Left ventricle myocardium inferior (tissue), 1 donor: ENCODE data around the gene TAOK1. TPM values are rescaled to one million over a fixed set of nuclear protein-coding genes. Genes with fewer than 3 reads are reported as not detected.

ENCODE experiments used
- DNase-seq: peaks from one replicate; pipeline ENCODE4 v3.0.0-alpha.2; 2020
- H3K27ac ChIP-seq: fragments of 200-600 bp; replicated peaks from 2 replicates; pipeline ENCODE4 v1.8.0; 2021
- H3K27me3 ChIP-seq: fragments of 200-600 bp; 2 replicates; pipeline ENCODE4 v1.8.0; 2021; ENCODE audit warnings: low read depth
- H3K36me3 ChIP-seq: fragments of 200-600 bp; 2 replicates; pipeline ENCODE4 v1.8.0; 2021
- H3K4me1 ChIP-seq: fragments of 200-600 bp; 2 replicates; pipeline ENCODE4 v1.8.0; 2021
- H3K4me3 ChIP-seq: fragments of 200-600 bp; 2 replicates; pipeline ENCODE4 v1.8.0; 2021; ENCODE audit warnings: mild to moderate bottlenecking, moderate library complexity
- H3K9me3 ChIP-seq: fragments of 200-600 bp; replicated peaks from 2 replicates; pipeline ENCODE4 v1.8.0; 2021
- intact Hi-C: fragments of 100-400 bp; cut with micrococcal nuclease; formaldehyde crosslinking; loops from one replicate; pipeline ENCODE4 v1.11.0; 2022
- total RNA-seq: library from RNA; stranded (reverse); fragmentation: NEBNext Ultra II Directional; extraction: Animal tissue kit (Norgen Biotek cat#: 25700); gene quantifications from one replicate; pipeline ENCODE4 v1.2.1, GENCODE V29; 2021
- TF ChIP-seq, protein P1 (sequence below): fragments of 200-600 bp; IDR thresholded peaks from 2 replicates; pipeline ENCODE4 v1.8.0; 2021; ENCODE audit warnings: antibody characterized with exemption, mild to moderate bottlenecking, borderline replicate concordance
- donor health status: DM: no; HTN: yes; CAD: no; lungs with severe emphysema.

The TAOK1 gene
- total RNA-seq, 1 donor from 2014 or later = 50.7 TPM

DNA sequence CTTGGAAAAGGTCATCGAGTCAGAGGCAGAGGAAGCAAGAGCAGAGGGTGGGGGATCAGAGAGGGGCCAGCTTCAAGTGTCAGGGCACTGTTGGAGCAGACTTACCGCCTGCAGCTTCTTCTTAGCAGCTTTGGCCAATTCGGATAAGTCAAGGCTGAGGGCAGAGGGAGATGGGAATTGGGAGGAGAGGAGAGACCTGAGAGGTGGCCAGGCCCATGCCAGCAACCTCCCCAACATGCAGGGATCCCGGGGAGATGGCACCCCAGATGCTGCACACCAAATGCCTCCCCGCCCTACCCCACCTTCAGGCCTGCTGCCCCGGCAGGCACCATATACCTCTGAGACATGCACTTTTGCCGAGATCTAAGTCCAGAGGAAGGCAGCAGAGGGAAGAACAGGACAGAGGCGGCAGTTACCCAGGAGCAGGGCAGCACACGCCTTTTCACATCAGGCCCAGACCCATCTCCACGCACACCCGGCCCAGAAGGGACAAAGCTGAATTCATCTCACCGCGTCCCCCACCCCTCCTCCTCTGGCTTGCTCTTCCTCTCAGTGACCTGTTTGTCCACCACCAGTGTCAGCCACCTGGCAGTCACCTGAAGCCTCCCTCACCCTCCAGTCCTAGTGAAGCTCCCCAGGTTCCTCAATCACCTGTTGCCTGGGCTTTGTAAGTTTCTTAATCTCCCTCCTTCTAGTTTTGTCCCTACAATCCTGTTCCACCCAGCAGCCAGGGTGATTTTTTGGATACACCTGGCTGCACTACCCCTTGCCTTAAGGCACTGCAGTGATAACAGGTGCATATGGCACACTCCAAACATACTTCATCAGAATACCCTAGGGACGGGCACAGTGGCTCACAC lies 188.7 kb downstream of the TAOK1 start:
- no peak overlapping the region for H3K27ac ChIP-seq
- H3K36me3 ChIP-seq = peaks cover 92% of the 10 kb centered on the region
- H3K4me1 ChIP-seq = peaks cover 30% of the 10 kb centered on the region
- TF ChIP-seq, protein P1, sequence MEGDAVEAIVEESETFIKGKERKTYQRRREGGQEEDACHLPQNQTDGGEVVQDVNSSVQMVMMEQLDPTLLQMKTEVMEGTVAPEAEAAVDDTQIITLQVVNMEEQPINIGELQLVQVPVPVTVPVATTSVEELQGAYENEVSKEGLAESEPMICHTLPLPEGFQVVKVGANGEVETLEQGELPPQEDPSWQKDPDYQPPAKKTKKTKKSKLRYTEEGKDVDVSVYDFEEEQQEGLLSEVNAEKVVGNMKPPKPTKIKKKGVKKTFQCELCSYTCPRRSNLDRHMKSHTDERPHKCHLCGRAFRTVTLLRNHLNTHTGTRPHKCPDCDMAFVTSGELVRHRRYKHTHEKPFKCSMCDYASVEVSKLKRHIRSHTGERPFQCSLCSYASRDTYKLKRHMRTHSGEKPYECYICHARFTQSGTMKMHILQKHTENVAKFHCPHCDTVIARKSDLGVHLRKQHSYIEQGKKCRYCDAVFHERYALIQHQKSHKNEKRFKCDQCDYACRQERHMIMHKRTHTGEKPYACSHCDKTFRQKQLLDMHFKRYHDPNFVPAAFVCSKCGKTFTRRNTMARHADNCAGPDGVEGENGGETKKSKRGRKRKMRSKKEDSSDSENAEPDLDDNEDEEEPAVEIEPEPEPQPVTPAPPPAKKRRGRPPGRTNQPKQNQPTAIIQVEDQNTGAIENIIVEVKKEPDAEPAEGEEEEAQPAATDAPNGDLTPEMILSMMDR = no peak
- no peak for DNase-seq
- H3K4me3 ChIP-seq = no peak overlapping the region
- intact Hi-C loops = no loop called here
- H3K9me3 ChIP-seq = no peaks in the 10 kb centered on the region
- H3K27me3 ChIP-seq = no peaks in the 10 kb centered on the region

DNA sequence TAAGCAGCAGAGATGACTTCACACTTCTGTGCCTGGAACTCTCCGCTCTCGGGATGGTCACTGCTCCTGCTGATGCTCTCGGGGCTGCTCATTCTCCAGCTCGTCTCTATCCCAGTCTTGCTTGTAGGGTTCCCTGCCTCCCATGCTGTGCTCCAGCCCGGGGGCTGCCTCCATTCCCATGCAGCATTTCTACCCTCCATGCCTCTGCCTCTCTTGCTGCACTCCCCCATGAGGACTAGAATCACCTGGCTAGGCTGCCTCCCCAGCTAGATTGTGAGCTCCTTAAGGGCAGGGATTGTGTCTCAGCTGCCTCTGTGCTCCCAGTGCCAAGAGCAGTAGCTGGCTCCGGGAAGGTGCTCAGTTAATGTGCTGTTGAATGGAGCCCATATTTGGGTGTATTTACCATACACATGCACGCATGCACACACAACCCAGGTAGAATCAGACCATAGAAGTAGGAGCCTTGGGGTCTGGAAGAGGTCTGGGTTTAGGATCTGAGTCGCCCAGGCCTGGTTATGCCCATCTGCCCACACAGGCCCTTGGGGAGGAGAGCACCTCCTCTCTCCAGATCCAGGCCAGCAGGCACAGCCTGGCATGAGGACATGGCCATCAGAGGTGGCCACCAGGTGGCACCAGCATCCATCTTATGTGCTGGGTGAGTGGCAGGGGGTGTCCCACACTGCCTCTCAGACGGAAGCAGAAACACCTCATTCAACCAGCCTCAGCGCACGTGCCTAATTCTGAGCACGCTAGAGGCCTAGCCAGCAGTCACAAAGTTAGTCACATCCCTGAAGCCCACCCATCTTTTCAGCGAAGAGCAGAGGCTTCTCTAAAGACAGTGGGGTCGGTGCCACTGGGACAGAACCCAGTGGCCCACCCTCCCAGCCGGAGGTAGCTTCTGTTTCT lies 190.0 kb downstream of the TAOK1 start:
- H3K4me1 ChIP-seq = peaks cover 43% of the 10 kb centered on the region
- TF ChIP-seq, protein P1 = peak; percentile 93
- intact Hi-C loops = no loop called here
- H3K9me3 ChIP-seq = no peaks in the 10 kb centered on the region
- peak overlapping the region; percentile 39 for H3K27ac ChIP-seq
- peaks cover 80% of the 10 kb centered on the region for H3K36me3 ChIP-seq
- H3K4me3 ChIP-seq = no peak overlapping the region
- H3K27me3 ChIP-seq = no peaks in the 10 kb centered on the region
- peak; percentile 82 for DNase-seq

DNA sequence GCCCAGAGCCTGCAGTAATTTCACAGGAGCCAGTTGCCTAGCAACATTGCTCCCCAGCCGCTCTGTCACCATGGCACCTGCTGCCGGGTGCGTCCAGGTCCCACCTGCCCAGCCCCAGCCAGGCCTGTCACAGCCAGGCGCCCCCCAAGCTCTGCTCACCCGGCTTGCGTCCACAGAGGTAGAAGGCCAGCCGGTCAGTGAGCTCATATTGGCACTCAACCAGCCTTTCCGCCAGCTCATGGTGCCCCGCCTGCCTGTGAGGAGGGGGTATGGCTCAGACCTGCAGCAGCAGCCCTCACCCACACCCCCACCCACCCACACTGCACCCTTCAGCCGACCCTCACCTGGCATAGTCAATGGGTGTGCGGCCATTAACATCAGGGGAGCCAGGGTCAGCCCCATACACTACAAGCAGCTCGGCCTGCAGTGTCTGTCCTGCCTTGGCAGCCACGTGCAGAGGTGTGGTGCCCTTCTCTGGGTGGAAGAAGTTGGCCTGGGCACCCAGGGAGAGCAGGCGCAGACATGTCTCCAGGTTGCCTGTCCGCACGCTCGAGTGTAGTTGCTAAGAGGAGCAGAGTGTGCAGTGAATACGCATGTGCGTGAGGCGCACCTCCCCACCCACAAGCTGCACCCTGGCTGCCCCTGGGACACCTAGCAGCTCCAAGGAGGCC lies 191.6 kb downstream of the TAOK1 start:
- peak; percentile 14 for DNase-seq
- H3K9me3 ChIP-seq = no peaks in the 10 kb centered on the region
- peaks cover 64% of the 10 kb centered on the region for H3K36me3 ChIP-seq
- intact Hi-C loops = no loop called here
- H3K4me3 ChIP-seq = no peak overlapping the region
- peaks cover 58% of the 10 kb centered on the region for H3K4me1 ChIP-seq
- no peaks in the 10 kb centered on the region for H3K27me3 ChIP-seq
- TF ChIP-seq, protein P1 = no peak
- H3K27ac ChIP-seq = no peak overlapping the region

DNA sequence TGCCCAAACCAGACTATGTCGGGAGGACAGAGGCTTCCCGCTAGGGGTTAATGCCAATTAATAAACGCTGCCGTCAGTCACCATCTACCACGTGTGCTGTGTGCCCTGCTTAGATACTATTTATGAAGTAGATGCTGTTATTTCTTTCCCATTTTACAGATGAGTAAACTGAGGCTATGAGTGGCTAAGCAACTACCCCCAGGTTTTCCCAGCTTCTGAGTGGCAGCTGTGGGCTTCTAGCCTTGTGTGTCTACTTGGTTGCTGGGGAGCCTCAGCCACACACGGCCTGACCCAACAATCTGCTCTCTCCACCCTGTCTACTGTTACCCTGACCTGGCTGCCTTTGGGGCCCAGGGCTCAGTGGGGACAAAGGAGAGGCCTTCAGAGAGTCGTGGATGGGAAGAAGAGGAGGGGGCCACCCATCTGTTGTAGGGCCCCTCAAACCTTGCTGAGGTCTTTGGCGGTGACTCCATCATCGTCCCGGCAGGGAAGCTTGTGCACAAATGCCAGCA lies 192.1 kb downstream of the TAOK1 start:
- Histone ChIP-seq H3K9me3 (no peaks in the 10 kb centered on the region), H3K4me3 (no peak overlapping the region), H3K27me3 (no peaks in the 10 kb centered on the region), H3K36me3 (peaks cover 58% of the 10 kb centered on the region), H3K27ac (peak overlapping the region; percentile 5), H3K4me1 (peaks cover 64% of the 10 kb centered on the region)
- DNase-seq = no peak
- intact Hi-C loops = no loop called here
- TF ChIP-seq, protein P1 = no peak

DNA sequence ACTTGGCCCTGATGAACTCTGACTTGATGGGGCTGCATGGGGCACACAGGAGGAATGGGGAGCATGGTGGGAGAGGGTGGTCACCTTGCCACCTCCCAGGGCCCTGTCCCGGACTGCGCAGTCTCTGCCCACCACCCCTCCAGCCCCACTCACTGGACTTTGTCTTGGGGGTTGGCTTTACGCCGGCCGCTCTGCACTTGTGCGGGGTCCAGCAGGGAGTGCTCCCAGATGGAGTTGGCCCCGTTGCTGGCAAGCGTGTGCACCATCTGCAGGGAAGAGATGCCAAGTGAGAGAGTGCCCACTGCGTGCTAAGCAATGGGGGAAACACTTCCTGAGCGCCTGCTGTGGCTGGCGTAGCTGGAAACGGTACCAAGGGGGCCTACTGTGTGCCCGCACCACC lies 192.6 kb downstream of the TAOK1 start:
- H3K4me3 ChIP-seq = no peak overlapping the region
- intact Hi-C loops = no loop called here
- H3K9me3 ChIP-seq = no peaks in the 10 kb centered on the region
- TF ChIP-seq, protein P1 = no peak
- H3K27ac ChIP-seq = peak overlapping the region; percentile 93
- no peaks in the 10 kb centered on the region for H3K27me3 ChIP-seq
- DNase-seq = no peak
- H3K36me3 ChIP-seq = peaks cover 54% of the 10 kb centered on the region
- H3K4me1 ChIP-seq = peaks cover 67% of the 10 kb centered on the region
